ENCODE results near the gene TALDO1. TPM values are rescaled to one million over a fixed set of nuclear protein-coding genes. Genes with fewer than 3 reads are reported as not detected.

TALDO1 gene
- total and polyA plus RNA-seq, 10 of the 15 experiments (the other 5 are each of a cell fraction or from before 2014, with no cell fraction given), result 121 to 302 (median 182) TPM

DNA sequence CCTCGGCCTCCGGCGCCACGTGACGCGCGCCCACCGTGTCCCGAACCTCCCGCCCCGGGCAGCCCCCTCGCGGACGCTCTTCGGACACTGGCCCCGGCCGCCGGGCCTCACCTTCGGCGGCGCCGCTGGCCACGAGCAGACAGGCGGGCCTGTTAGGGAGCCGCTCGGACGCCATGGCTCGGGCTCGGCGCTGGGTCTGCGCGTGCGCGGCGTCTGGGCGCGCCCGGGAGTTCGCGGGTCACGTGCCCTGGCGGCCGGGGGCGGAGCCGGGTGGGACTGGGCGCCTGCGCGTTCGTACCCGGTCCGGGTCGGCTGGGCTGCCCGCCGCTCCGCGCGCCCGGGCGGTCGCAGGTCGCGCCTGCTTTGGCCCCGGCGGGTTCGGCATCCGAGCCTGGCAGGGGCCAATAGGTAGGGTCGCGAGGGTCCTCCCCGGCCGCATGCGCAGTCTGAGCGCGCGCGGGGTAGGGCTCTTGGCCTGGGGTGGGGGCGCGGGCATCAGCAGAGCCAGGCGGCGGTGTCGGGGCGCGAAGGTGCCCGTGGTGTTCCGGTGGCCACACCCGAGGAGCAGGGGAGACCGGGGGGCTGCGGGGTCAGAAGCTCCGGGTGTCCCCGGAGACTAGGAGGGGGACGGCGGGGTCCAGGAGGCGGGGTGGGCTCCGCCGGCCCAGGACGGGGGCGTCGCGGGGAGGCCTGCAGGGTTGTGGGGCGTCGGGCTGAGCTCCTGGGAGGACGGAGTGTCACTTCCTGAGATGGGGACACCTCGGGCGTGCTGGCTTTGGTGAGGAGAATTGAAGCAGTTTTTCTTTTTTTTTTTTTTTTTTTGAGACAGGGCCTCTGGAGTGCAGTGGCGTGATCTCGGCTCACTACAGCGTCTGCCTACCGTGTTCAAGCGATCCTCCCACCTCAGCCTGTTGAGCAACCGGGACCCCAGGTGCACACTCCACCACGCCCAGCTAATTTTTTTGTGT, 30.3 kb downstream of the TALDO1 start, which contains the start of gene GATD1 (continued):
- TF ChIP-seq, protein P1, sequence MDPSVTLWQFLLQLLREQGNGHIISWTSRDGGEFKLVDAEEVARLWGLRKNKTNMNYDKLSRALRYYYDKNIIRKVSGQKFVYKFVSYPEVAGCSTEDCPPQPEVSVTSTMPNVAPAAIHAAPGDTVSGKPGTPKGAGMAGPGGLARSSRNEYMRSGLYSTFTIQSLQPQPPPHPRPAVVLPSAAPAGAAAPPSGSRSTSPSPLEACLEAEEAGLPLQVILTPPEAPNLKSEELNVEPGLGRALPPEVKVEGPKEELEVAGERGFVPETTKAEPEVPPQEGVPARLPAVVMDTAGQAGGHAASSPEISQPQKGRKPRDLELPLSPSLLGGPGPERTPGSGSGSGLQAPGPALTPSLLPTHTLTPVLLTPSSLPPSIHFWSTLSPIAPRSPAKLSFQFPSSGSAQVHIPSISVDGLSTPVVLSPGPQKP (IDR thresholded peaks at IDR 0.05; ENCODE audit: low read depth, low read length), result no peak
- TF ChIP-seq CHD1 (IDR thresholded peaks at IDR 0.05; ENCODE audit: low read depth, low read length), result no peak
- no peak for TF ChIP-seq SREBF2 (IDR thresholded peaks at IDR 0.05; ENCODE audit: low read length)
- TF ChIP-seq TAF1 (IDR thresholded peaks at IDR 0.05; ENCODE audit: borderline replicate concordance, low read depth, low read length), result peak; percentile 70; the same call in 1 of the 2 replicates
- TF ChIP-seq RAD51 (IDR thresholded peaks at IDR 0.05), result no peak
- TF ChIP-seq WRNIP1 (IDR thresholded peaks at IDR 0.05; ENCODE audit: borderline replicate concordance, low read depth, low read length), result no peak
- no peak for TF ChIP-seq BMI1 (IDR thresholded peaks at IDR 0.05; ENCODE audit: borderline replicate concordance)
- no peak for TF ChIP-seq FOS (IDR thresholded peaks at IDR 0.05; ENCODE audit: borderline replicate concordance, extremely low read depth, insufficient read length)
- no peak for TF ChIP-seq PML (IDR thresholded peaks at IDR 0.05; ENCODE audit: low read length)
- peak in 1 of 2 experiments; percentile 82; a peak in 2 of 3 replicates for TF ChIP-seq EGR1 (IDR thresholded peaks at IDR 0.05; ENCODE audit: borderline replicate concordance in 1 of 2, low read depth in 2 of 2, low read length in 2 of 2)
- TF ChIP-seq, protein P2, sequence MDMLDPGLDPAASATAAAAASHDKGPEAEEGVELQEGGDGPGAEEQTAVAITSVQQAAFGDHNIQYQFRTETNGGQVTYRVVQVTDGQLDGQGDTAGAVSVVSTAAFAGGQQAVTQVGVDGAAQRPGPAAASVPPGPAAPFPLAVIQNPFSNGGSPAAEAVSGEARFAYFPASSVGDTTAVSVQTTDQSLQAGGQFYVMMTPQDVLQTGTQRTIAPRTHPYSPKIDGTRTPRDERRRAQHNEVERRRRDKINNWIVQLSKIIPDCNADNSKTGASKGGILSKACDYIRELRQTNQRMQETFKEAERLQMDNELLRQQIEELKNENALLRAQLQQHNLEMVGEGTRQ (IDR thresholded peaks at IDR 0.05; ENCODE audit: borderline replicate concordance, low read depth, low read length), result peak; percentile 88
- no peak for TF ChIP-seq ASH2L (IDR thresholded peaks at IDR 0.05; ENCODE audit: borderline replicate concordance, low read depth)
- peak; percentile 61 for TF ChIP-seq NRF1 (conservative IDR thresholded peaks at IDR 0.05; ENCODE audit: low read depth, low read length)
- TF ChIP-seq TCF3 (IDR thresholded peaks at IDR 0.05; ENCODE audit: borderline replicate concordance, insufficient read depth, low read depth, low read length), result peak; percentile 22; the same call in 1 of the 2 replicates
- TF ChIP-seq RCOR1 (conservative IDR thresholded peaks at IDR 0.05; ENCODE audit: low read depth, low read length), result no peak
- no peak for TF ChIP-seq BCL11A (IDR thresholded peaks at IDR 0.05; ENCODE audit: low read depth, low read length)
- peak; percentile 89 to 98 for TF ChIP-seq BHLHE40 (IDR thresholded peaks at IDR 0.05; ENCODE audit: borderline replicate concordance in 1 of 2, low read depth in 2 of 2, low read length in 1 of 2)
- no peak for TF ChIP-seq BRCA1 (IDR thresholded peaks at IDR 0.05; ENCODE audit: low read depth, low read length)
- TF ChIP-seq CREM (IDR thresholded peaks at IDR 0.05; ENCODE audit: low read depth), result no peak
- TF ChIP-seq, protein P3, sequence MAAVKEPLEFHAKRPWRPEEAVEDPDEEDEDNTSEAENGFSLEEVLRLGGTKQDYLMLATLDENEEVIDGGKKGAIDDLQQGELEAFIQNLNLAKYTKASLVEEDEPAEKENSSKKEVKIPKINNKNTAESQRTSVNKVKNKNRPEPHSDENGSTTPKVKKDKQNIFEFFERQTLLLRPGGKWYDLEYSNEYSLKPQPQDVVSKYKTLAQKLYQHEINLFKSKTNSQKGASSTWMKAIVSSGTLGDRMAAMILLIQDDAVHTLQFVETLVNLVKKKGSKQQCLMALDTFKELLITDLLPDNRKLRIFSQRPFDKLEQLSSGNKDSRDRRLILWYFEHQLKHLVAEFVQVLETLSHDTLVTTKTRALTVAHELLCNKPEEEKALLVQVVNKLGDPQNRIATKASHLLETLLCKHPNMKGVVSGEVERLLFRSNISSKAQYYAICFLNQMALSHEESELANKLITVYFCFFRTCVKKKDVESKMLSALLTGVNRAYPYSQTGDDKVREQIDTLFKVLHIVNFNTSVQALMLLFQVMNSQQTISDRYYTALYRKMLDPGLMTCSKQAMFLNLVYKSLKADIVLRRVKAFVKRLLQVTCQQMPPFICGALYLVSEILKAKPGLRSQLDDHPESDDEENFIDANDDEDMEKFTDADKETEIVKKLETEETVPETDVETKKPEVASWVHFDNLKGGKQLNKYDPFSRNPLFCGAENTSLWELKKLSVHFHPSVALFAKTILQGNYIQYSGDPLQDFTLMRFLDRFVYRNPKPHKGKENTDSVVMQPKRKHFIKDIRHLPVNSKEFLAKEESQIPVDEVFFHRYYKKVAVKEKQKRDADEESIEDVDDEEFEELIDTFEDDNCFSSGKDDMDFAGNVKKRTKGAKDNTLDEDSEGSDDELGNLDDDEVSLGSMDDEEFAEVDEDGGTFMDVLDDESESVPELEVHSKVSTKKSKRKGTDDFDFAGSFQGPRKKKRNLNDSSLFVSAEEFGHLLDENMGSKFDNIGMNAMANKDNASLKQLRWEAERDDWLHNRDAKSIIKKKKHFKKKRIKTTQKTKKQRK (IDR thresholded peaks at IDR 0.05; ENCODE audit: low read depth, low read length), result no peak
- TF ChIP-seq NBN (IDR thresholded peaks at IDR 0.05), result no peak

Data from GM12878 (cell line).